ENCODE data around the gene PCGF3. TPM values are rescaled to one million over a fixed set of nuclear protein-coding genes. Genes with fewer than 3 reads are reported as not detected.
A peak's percentile ranks its signal among the peaks of the same experiment; 100 is the strongest.
"Not testable (repeated sequence)": the region's sequence is repeated elsewhere in the genome, so short reads cannot be mapped to it uniquely, and the experiment has no call there.

PCGF3 gene
- total RNA-seq, 2 donors from 2014 or later = 25.6 to 35.8 TPM

GRCh38 chr4:666436-666810, 39.2 kb upstream of the PCGF3 start:
- intact Hi-C loops (cut with DNase I) = no loop called here
- no peak for DNase-seq (ENCODE audit: low spot score)

DNA sequence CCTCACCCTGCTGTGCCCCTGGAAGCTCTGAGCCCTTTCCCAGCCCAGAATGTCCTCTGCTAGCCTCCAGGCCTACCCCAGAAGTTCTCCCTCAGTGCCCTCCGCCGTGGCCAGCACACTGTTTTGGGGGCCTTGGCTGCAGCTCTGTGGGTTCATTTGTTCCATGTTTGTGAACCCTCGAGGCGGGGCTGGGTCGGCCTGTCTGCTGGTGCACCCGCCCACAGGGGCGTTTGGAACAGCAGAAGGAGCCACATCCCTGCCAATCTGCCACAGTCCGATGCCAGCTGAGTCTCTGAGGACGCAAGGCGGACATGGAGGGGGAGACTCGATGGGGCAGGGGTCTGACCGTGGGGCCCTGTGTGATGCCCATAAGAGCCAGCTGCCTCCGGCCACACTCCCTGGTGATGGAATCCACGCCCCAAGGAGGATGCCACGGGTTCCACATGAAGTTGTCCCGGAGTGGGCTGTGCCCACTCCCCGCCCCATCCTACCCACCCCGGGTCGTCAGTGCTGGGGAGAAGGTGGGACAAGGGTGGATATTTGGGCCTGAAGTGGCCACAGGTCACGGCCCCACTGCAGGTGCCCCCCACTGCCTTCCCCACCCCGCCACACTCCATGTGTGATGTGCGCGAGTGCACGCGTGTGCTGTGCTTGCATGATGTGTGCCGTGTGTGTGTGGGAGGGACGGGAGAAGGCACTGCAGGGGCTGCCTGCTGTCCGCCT, 38.6 kb upstream of the PCGF3 start:
- intact Hi-C loops (cut with DNase I) = no loop called here
- DNase-seq (ENCODE audit: low spot score) = no peak

DNA sequence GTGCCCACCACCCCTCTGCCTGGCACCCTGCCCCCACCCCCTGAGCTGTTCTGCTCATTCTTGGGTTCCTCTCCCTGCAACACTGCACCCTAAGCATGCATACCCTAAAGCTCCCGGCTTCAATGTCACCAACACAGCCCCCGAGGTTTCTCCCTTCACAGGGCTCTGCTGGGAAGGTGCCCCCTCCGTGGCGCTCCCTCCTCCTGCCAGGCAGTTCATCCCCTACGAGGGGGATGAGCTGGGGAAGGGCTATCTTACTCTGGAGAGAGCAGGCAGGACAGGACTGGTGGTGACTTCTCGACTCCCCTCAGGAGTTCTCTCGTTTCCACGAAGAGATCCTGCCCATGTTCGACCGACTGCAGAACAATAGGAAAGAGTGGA, 38.1 kb upstream of the PCGF3 start:
- intact Hi-C loops (cut with DNase I) = no loop called here
- DNase-seq (ENCODE audit: low spot score) = no peak

DNA sequence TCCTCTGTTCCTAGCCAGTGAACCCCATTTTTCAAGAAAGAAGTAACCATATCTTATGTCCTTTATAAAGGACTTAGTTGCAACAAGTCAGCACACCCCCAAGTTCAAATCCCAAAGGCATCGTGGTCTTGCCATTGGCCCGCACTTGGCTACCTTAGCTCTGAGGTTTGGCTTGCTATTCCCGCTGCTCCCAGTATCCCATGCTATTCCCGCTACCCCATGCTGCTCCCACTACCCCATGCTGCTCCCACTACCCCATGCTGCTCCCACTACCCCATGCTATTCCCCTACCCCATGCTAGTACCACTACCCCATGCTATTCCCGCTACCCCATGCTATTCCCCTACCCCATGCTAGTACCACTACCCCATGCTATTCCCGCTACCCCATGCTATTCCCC, 37.4 kb upstream of the PCGF3 start:
- not testable (repeated sequence) for DNase-seq (ENCODE audit: low spot score)

DNA sequence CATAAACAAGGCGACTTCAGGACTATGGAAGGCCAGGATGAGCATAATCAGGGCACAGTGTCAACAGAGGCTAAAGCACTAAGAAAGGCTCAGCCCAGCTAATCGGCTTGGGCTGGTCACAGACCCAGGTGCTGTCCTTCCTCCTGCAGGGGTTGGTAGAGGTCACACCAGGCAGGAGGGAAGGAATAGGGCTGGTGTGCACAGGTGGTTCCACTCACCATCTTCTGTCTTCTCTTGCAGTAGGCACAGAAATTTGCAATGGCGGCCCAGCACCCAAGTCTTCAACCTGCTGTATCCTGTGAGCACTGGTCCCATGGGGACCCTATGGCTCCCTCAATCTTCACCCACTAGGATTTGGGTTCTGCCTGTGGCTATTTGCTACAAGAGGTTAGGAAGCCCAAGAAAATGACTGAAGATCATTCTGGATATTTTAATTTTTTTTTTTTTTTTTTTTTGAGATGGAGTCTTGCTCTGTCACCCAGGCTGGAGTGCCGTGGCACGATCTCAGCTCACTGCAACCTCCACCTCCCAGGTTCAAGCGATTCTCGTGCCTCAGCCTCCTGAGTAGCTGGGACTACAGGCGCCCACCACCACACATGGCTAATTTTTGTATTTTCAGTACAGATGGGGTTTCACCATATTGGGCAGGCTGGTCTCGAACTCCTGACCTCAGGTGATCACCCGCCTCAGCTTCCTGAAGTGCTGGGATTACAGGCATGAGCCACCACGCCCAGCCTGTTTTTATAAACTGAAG, 35.6 kb upstream of the PCGF3 start:
- DNase-seq (ENCODE audit: low spot score); intact Hi-C loops (cut with DNase I): not testable (repeated sequence)

More for the DNA sequence above, 37.4 kb upstream of the PCGF3 start:
- intact Hi-C loops (cut with DNase I) = not testable (repeated sequence)

GRCh38 chr4:671769-672168, 33.9 kb upstream of the PCGF3 start:
- intact Hi-C loops (cut with DNase I) = no loop called here
- no peak for DNase-seq (ENCODE audit: low spot score)

DNA sequence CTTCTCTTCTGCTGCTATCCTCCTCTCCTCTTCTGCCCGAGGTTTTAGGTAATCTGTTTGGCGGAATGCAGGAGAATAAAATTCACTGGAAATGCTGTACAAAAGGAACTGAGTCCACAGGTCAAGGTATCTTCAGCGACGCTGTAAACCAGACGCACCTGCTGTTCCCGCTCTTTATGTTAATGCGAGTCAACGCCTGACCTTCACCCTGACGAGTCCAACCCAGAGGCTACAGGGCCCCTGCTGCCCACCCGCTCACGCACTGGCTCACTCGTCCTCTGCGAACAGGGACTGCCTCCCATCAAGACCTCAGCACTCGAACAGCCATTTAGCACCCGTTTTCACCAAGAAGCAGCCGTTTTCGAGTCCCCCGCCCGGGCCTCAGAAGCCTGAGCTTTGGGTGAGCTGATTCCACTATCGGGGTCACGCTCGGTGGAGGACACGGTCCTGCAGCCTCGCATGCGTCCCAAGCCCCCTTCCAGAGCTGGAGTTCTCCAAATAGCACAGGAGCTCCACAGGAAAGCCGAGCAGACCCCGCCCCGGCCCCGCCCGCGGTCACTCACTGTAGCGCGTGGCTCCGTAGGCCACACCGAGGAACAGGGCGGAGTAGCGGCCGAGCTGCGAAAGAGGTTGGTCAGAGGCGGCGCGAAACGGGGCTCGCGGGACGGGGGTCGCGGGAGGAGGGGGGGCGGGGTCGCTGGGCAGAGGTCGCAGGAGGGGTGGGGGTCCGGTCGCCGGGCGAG, 32.1 kb upstream of the PCGF3 start:
- no peak for DNase-seq (ENCODE audit: low spot score)
- intact Hi-C loops (cut with DNase I) = no loop called here

DNA sequence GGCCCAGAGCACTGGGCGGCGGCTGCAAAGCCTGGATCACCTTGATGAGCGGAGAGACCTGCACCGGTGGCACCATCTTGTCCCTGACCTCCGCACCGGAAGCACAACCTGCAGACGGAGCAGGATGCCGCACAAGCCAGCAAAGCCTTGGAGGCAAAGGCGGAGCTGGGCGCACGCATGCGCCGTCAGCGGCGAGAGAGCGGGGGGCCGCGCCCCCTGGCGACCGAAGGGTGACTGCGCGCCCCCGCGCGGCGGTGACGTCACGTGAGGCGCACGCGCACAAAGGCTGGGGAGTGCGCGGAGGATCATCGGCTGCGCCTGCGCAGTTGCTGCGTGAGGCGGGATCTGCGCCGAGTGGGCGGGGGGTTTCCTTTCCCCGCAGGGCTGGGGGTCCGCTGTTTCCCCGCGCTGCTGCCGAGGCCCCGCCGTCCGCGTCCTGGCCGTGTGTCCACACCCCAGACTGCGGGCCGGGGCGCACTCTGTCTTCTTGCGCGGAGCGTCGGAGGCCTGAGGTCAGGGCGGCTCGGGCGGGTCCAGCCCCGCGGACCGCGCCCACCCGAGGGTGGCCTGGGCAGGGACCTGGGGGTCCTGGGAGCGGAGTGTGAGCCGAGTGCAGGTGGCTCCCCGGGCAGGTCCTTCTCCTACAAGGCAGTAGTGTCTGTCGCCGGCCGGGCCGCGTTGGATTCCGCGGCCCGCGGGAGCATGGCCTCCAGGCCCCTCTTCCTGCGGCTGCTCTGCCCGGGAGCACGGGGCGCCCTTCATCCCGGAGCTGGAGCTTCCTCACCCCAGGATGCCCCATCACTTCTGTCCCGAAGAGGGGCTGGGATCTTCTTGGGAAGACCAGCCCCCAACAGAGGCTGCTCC, 31.2 kb upstream of the PCGF3 start, which contains the start of the genes ATP5ME and MYL5:
Gene ATP5ME, minus strand, starts transcription at position 105 of the 864 bp plus-strand sequence. Its CDS starts 29 bp downstream, at position 76.
Gene MYL5, plus strand, starts transcription at position 371 of the 864 bp plus-strand sequence. CDS start 3,485 bp downstream, outside the sequence.
- intact Hi-C loops (cut with DNase I) = no loop called here
- peak; percentile 99 for DNase-seq (ENCODE audit: low spot score)

DNA sequence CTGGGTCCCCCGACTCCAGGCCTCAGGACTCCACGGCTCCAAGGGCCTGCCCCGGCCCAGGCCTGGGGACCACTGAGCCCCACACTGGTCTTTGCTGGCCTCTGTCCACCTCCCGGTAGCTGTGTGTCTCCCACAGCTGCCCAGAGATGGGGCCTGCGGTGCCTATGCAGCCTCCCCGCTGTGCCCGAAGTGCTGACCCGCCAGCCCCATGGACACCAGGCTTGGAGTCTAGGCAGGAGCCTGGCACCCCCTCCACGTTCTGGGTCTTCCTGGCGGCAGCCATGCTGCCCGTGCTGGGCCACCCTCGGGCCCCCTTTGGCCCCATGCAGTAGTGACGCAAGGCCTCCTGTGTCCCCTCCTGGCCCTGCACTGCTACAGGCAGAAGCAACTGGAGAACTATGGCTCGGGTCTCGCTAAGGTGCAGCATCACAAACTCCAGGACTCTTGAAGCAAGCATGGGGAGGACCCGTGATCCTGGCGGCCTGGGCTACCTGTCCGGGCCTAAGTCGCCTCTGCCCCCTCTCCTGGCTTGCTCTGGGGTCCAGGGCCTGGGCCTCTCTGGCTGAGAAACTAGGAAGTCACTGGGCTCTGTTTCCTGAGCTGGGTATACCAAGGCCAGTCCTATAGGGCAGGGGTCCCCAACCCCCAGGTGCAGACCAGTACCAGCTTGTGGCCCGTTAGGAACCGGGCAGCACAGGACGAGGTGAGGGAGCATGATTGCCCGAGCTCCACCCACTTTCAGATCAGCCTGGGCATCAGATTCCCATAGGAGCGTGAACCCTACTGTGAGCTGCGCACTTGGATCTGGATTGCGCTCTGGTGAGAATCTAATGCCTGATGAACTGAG, 30.4 kb upstream of the PCGF3 start:
- no peak for DNase-seq (ENCODE audit: low spot score)
- intact Hi-C loops (cut with DNase I) = no loop called here

GRCh38 chr4:675980-676870, 29.4 kb upstream of the PCGF3 start:
- no peak for DNase-seq (ENCODE audit: low spot score)

DNA sequence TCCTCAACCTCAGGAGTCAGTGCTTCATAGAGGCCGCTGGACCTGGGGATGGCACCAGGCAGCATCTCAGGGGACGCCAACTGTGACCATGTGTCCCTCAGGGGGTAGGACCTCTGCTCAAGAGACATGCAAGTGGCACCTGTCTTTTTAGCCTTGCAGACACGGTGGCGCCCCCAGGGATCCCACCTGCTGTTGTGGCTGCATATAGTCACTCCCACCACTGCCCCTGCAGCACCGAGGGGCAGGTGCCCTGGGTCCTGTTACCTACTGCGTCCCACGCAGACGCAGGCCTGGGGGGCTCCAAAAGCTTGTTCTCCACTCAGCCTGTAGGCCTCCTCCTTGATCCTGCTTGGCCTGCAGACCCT, 28.8 kb upstream of the PCGF3 start:
- intact Hi-C loops (cut with DNase I) = loop anchor here in 1 of 2 donors (2.0 kb wide), 1 partner anchor 72 kb away; no protein-coding TSS in a partner anchor

More at GRCh38 chr4:675980-676870, 29.4 kb upstream of the PCGF3 start:
- intact Hi-C loops (cut with DNase I) = loop anchor here in 1 of 2 donors (2.0 kb wide), 1 partner anchor 73 kb away; no protein-coding TSS in a partner anchor

DNA sequence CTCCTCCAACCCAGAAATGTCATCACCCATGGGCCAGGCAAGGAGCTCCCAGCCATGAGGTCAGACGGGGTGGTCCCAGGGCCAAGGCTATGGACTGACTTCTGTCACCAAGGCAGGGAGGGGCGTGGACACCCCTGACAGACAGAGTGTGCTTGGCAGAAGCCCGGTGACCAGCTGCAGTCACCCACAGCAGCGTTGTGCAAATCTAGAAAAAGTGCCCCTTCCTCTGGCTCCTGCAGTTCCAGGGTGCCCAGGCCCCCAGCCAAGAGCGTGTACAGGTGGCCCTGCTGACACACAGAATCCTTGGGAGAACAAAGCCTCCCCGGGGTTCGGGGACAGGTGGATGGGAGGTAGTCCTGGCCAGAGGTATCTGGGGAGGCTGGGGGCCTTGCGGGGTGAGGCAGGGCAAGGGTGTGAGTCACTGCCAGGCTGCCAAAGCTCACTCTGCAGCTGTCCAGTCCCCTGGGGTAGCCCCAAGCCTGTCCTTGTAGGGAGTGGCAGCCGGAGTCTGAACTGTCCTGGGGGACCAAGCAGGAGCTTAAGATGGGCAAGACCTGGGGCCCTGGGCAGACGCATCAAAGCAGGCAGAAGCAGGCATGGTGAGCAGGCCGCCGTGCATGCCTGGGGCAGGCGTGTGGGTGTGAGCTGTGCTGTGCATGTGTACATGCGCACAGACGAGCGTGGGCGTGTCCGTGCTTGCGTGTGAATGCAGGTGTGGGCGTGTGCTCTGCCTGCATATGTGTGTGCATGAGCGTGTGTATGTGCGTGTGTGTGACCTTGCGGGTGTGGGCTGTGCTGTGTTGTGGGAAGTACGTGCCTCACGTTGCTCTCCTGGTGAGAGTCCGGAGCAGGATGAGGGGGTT, 28.0 kb upstream of the PCGF3 start:
- intact Hi-C loops (cut with DNase I) = loop anchor here in 1 of 2 donors (2.0 kb wide), 1 partner anchor 71 kb away; no protein-coding TSS in a partner anchor
- no peak for DNase-seq (ENCODE audit: low spot score)

More for the DNA sequence above, 28.8 kb upstream of the PCGF3 start:
- peak; percentile 81 for DNase-seq (ENCODE audit: low spot score)

DNA sequence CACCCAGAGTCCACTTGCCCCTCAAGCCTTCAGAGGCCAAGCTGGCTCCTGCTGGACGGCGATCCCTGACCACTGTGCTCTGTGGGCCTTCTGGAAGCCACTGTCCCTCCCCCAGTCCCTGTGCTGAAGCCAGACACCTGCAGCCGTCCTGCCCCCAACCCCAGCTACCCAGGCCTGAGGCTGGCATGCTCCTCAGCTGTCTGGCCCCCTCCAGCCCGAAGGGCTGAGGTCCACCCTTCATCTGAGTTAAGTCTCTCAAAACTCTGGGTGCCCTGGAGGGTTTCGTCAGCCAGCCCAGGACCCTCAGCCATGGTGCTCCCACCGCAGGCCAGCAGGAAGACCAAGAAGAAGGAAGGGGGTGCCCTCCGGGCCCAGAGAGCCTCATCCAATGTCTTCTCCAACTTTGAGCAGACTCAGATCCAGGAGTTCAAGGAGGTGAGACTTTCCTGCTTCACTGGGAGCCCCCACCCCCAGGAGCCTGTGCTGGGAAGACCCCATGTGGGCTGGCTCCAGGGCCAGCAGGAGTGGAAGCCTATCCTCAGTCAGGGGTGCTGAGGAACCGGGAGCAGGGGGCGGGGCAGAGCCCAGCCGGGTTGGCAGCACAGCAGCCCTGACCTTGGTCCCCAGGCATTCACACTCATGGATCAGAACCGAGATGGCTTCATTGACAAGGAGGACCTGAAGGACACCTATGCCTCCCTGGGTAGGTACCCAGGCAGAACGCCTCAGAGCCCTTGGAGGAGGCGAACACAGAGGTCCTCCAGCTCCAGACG, 27.1 kb upstream of the PCGF3 start:
- intact Hi-C loops (cut with DNase I) = no loop called here
- DNase-seq (ENCODE audit: low spot score) = no peak

GRCh38 chr4:679104-679481, 26.5 kb upstream of the PCGF3 start:
- peak; percentile 79 for DNase-seq (ENCODE audit: low spot score)
- intact Hi-C loops (cut with DNase I) = no loop called here

DNA sequence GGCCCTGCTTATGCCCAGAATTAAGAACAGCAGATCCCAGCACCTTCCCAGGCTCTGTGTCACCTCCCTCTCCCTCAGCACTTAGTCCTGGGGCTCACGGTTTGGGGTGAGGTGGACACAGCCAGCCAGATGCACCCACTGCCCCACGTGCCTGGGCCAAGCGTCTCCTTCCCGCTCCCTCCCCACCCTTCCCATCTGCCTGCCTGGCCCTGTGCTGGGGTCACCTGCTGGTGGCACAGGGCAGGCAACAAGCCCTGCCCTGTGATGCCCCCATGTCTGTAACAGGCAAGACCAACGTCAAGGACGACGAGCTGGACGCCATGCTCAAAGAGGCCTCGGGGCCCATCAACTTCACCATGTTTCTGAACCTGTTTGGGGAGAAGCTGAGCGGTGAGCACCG, 26.0 kb upstream of the PCGF3 start:
- intact Hi-C loops (cut with DNase I) = no loop called here
- no peak for DNase-seq (ENCODE audit: low spot score)
